Activated T-helper 17 cell treated with anti-CD3 and anti-CD28 coated beads, Interleukin-2, amount 50 U/mL, for 72 hours (primary cell): Measurements from ENCODE around the gene PTPRS. TPM values are rescaled to one million over a fixed set of nuclear protein-coding genes. Genes with fewer than 3 reads are reported as not detected.
"Not testable (repeated sequence)": the region's sequence is repeated elsewhere in the genome, so short reads cannot be mapped to it uniquely, and the experiment has no call there.

ENCODE experiments used
- ATAC-seq: fragments of 150-1000 bp; cut with Tn5 transposase; replicated peaks from 2 replicates; pipeline ENCODE4 v1.10.0; 2021; ENCODE audit warnings: mild to moderate bottlenecking, moderate library complexity
- H3K27ac Mint-ChIP-seq: one replicate; pipeline ENCODE4 v1.8.0; 2022; ENCODE audit warnings: mixed read lengths
- H3K27me3 Mint-ChIP-seq: one replicate; pipeline ENCODE4 v1.8.0; 2022; ENCODE audit warnings: mixed read lengths
- H3K36me3 Mint-ChIP-seq: one replicate; pipeline ENCODE4 v1.8.0; 2022; ENCODE audit warnings: low read depth, mild to moderate bottlenecking, mixed read lengths
- H3K4me1 Mint-ChIP-seq: one replicate; pipeline ENCODE4 v1.8.0; 2022; ENCODE audit warnings: mixed read lengths
- H3K4me3 Mint-ChIP-seq: one replicate; pipeline ENCODE4 v1.8.0; 2022; ENCODE audit warnings: mild to moderate bottlenecking, mixed read lengths
- H3K9me3 Mint-ChIP-seq: one replicate; pipeline ENCODE4 v1.8.0; 2022; ENCODE audit warnings: mixed read lengths
- total RNA-seq, 2 donors: library from RNA; stranded (reverse); gene quantifications; one replicate each; pipeline ENCODE4 v1.2.3, GENCODE V29; 2022

PTPRS gene
- total RNA-seq, 2 donors from 2014 or later: 0.04 to 3.2 TPM

DNA sequence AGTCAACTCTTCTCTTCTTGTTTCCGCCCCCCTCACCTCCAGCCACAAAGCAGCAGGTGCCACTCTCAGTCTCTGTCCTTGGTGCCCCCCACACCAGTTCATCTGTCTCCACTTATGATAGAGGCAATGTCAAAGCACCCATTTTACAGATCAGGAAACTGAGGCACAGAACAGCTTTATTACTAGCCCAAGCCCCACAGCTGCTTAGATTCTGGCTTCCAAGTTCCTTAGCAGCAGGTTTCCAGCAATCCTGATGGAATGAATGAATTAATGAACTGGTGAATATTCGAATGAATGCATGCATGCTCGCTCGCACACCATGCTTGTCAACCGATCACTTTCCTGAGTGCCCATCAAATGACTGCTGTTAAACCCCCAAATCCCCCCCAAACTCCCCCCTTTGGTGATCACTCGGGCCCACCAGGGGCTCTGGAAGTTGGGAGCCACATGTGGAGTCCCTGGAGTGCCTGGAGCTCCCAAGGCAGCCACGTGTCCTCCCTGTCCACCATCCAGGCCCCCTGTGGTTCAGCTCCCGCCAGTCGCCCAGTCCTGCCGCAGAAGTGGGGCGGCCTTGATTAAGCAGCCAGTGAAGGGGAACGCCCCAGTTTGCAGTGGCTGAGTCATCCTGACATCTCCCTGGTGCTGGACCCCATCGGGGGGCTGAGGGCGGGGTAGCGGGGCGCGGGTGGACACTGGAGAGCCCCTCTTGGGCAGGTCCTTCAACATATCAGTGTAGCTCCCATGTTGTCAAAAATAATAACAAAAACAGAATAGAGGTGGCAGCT lies 6.8 kb downstream of the PTPRS start:
- Mint-ChIP-seq H3K4me3 (no peak overlapping the region), H3K9me3 (no peaks in the 10 kb centered on the region), H3K4me1 (peaks cover 4% of the 10 kb centered on the region), H3K36me3 (peaks cover under 1% of the 10 kb centered on the region), H3K27ac (no peak overlapping the region), H3K27me3 (peaks cover 38% of the 10 kb centered on the region)
- no peak for ATAC-seq

DNA sequence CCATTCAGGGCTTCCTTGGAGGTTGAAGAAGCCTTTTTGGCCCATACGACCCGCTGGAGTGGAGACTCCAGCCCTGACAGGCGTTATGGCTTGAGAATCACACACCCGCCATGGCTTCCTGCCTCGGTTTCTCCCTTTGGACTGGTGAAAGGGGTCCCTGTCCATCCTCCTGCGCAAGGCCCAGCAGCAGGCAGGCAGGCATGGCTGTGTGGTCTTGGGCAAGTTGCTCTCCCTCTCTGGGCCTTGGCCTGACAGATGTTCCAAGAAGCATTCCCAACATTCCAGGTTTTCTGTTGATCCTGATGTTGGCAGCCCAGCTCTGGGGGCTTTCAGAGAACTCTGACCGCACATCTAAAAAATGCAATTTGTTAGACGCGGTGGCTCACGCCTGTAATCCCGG lies 8.1 kb downstream of the PTPRS start:
- Mint-ChIP-seq H3K4me3 (no peak overlapping the region), H3K36me3 (no peaks in the 10 kb centered on the region), H3K9me3 (no peaks in the 10 kb centered on the region), H3K4me1 (peaks cover 4% of the 10 kb centered on the region), H3K27me3 (peaks cover 34% of the 10 kb centered on the region), H3K27ac (no peak overlapping the region)
- ATAC-seq: no peak

GRCh38 chr19:5331790-5332189 lies 8.8 kb downstream of the PTPRS start:
- no peaks in the 10 kb centered on the region for H3K36me3 Mint-ChIP-seq
- peaks cover 34% of the 10 kb centered on the region for H3K27me3 Mint-ChIP-seq
- no peak overlapping the region for H3K4me3 Mint-ChIP-seq
- ATAC-seq: no peak
- H3K9me3 Mint-ChIP-seq: no peaks in the 10 kb centered on the region
- no peak overlapping the region for H3K27ac Mint-ChIP-seq
- H3K4me1 Mint-ChIP-seq: peaks cover 4% of the 10 kb centered on the region

DNA sequence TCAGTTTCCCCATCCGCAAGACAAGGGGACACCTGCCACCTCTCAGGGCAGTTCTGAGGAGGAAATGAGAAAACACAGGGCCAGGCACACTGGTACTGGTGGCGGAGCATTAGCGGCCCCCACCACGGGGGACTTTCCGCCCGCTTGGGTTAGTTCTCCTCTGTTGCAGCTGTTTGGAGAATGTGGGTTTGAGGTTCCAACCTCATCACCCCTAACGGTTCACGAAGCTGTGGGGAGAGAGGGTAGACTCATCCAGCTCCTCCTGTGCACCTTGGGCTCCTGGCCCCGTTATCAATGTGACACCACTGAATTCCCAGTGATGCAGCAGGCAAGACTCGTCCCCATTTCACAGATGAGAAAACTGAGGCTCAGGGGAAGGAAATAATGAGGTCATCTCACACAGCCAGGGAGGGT lies 10.3 kb downstream of the PTPRS start:
- Mint-ChIP-seq H3K4me1 (peaks cover 3% of the 10 kb centered on the region), H3K27me3 (peaks cover 22% of the 10 kb centered on the region), H3K36me3 (no peaks in the 10 kb centered on the region), H3K27ac (no peak overlapping the region), H3K9me3 (no peaks in the 10 kb centered on the region), H3K4me3 (no peak overlapping the region)
- no peak for ATAC-seq

GRCh38 chr19:5329141-5329540 lies 11.5 kb downstream of the PTPRS start:
- H3K27me3 Mint-ChIP-seq: peaks cover 18% of the 10 kb centered on the region
- no peak overlapping the region for H3K27ac Mint-ChIP-seq
- no peaks in the 10 kb centered on the region for H3K36me3 Mint-ChIP-seq
- H3K9me3 Mint-ChIP-seq: no peaks in the 10 kb centered on the region
- no peak overlapping the region for H3K4me3 Mint-ChIP-seq
- H3K4me1 Mint-ChIP-seq: no peaks in the 10 kb centered on the region
- ATAC-seq: no peak

GRCh38 chr19:5328407-5328806 lies 12.2 kb downstream of the PTPRS start:
- not testable (repeated sequence) for H3K36me3 Mint-ChIP-seq, H3K4me1 Mint-ChIP-seq, H3K9me3 Mint-ChIP-seq, H3K4me3 Mint-ChIP-seq, H3K27ac Mint-ChIP-seq, ATAC-seq
- H3K27me3 Mint-ChIP-seq: peaks cover 18% of the 10 kb centered on the region

GRCh38 chr19:5326986-5327623 lies 13.5 kb downstream of the PTPRS start:
- Mint-ChIP-seq H3K4me3 (no peak overlapping the region), H3K4me1 (no peaks in the 10 kb centered on the region), H3K36me3 (no peaks in the 10 kb centered on the region), H3K27ac (no peak overlapping the region), H3K9me3 (no peaks in the 10 kb centered on the region), H3K27me3 (peaks cover 23% of the 10 kb centered on the region)
- no peak for ATAC-seq

- Mint-ChIP-seq H3K36me3 (no peaks in the 10 kb centered on the region), H3K4me1 (no peaks in the 10 kb centered on the region), H3K9me3 (no peaks in the 10 kb centered on the region), H3K27me3 (peaks cover 25% of the 10 kb centered on the region), H3K4me3 (no peak overlapping the region), H3K27ac (no peak overlapping the region)
- no peak for ATAC-seq
These were observed 14.1 kb downstream of the PTPRS start for GRCh38 chr19:5326545-5326944.

DNA sequence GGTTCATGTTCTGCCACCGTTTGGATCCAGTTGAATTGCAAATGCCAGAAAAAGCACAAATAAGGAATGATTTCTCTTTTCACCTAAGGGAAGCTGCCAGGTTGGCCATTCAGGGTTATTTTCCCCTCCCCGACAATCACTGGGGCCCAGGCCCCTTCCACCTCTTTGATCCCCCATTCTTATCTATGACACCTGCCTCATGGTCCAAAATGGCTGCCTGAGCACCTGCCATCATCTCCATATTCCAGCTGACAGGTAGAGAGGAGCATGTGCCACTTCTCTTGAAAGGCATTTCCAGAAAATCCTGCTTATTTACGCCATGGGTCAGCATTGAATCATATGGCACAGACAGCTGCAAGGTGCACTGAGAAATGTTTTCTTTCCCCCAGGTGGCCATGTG lies 15.7 kb downstream of the PTPRS start:
- Mint-ChIP-seq H3K27me3 (peaks cover 27% of the 10 kb centered on the region), H3K4me1 (no peaks in the 10 kb centered on the region), H3K27ac (no peak overlapping the region), H3K36me3 (no peaks in the 10 kb centered on the region), H3K9me3 (no peaks in the 10 kb centered on the region), H3K4me3 (no peak overlapping the region)
- ATAC-seq: no peak

- no peak overlapping the region for H3K27ac Mint-ChIP-seq
- no peaks in the 10 kb centered on the region for H3K4me1 Mint-ChIP-seq
- peaks cover 29% of the 10 kb centered on the region for H3K27me3 Mint-ChIP-seq
- no peak for ATAC-seq
- H3K9me3 Mint-ChIP-seq: no peaks in the 10 kb centered on the region
- H3K4me3 Mint-ChIP-seq: no peak overlapping the region
- H3K36me3 Mint-ChIP-seq: no peaks in the 10 kb centered on the region
These were observed 17.2 kb downstream of the PTPRS start for GRCh38 chr19:5323475-5323811.

- Mint-ChIP-seq H3K27me3 (peaks cover 25% of the 10 kb centered on the region), H3K9me3 (no peaks in the 10 kb centered on the region), H3K27ac (no peak overlapping the region), H3K4me1 (no peaks in the 10 kb centered on the region), H3K4me3 (no peak overlapping the region), H3K36me3 (no peaks in the 10 kb centered on the region)
- peak; percentile 42 for ATAC-seq
These were observed 18.5 kb downstream of the PTPRS start for GRCh38 chr19:5321851-5322681.

GRCh38 chr19:5321066-5321642 lies 19.5 kb downstream of the PTPRS start:
- Mint-ChIP-seq H3K4me3 (no peak overlapping the region), H3K27ac (no peak overlapping the region), H3K4me1 (no peaks in the 10 kb centered on the region), H3K27me3 (peaks cover 24% of the 10 kb centered on the region), H3K36me3 (no peaks in the 10 kb centered on the region), H3K9me3 (no peaks in the 10 kb centered on the region)
- ATAC-seq: no peak

DNA sequence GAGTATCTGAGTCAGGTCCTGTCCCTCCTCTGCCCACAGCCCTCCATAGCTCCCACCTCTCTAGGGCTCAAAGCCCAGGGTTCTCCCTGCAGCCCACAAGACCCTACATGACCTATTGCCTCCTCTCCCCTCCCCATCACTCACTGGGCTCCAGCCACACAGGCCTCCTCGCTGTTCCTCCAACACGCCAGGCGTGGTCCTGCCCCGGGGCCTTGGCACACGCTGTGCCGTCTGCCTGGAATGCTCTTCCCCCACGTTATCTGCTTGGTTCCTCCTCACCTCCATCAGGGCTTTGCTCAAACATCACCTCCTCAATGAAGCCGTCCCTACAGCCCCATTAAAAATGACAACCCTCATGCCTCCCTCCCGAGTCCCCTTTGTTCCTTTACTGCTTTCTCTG lies 21.1 kb downstream of the PTPRS start:
- Mint-ChIP-seq H3K4me1 (no peaks in the 10 kb centered on the region), H3K4me3 (no peak overlapping the region), H3K36me3 (no peaks in the 10 kb centered on the region), H3K27me3 (peaks cover 19% of the 10 kb centered on the region), H3K9me3 (no peaks in the 10 kb centered on the region), H3K27ac (no peak overlapping the region)
- ATAC-seq: no peak

DNA sequence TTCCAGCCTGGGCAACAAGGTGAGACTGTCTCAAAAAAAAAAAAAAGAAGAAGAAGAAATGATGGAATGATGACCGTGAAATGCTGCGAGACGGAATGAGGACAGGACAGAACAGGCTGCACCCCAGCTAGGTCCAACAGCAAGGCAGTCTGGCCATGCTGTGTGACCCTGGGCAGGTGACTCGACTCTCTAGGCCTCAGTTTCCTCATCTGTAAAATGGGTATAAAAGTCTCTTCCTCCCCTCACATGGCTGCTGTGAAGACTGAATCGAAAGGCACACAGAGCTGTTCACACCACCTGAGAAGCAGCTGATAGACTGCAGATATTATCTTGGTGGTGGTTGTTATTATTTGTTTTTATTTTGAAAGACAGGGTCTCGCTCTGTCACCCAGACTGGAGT lies 22.3 kb downstream of the PTPRS start:
- Mint-ChIP-seq H3K27ac (no peak overlapping the region), H3K4me1 (no peaks in the 10 kb centered on the region), H3K4me3 (no peak overlapping the region), H3K36me3 (no peaks in the 10 kb centered on the region), H3K27me3 (peaks cover 15% of the 10 kb centered on the region), H3K9me3 (no peaks in the 10 kb centered on the region)
- no peak for ATAC-seq
